Measurements from ENCODE around the gene GPR85. TPM values are rescaled to one million over a fixed set of nuclear protein-coding genes. Genes with fewer than 3 reads are reported as not detected.

GPR85 gene
- total and polyA plus RNA-seq, 4 donors, result 0.13 to 1.7 (median 0.42) TPM

- TF ChIP-seq RAD21 (IDR thresholded peaks at IDR 0.05) (no peak), CTCF (IDR thresholded peaks at IDR 0.05; ENCODE audit: low read depth, low read length, missing input control) (no peak)
- Histone ChIP-seq H3K9ac (ENCODE audit: low read depth in 1 of 2, low read length in 2 of 2) (no peak overlapping the region), H3K27me3 (ENCODE audit: control insufficient read depth in 4 of 4, insufficient read depth in 4 of 4, low read length in 3 of 4) (no peaks in the 10 kb centered on the region), H3K4me3 (ENCODE audit: low read depth in 1 of 3, low read length in 3 of 3) (no peak overlapping the region), H3K27ac (ENCODE audit: low read depth in 1 of 2, low read length in 2 of 2) (no peak overlapping the region), H3K4me1 (ENCODE audit: control insufficient read depth in 4 of 4, insufficient read depth in 4 of 4, low read length in 3 of 4) (no peaks in the 10 kb centered on the region), H3K36me3 (ENCODE audit: control insufficient read depth in 4 of 4, insufficient read depth in 3 of 4, low read depth in 1 of 4, low read length in 3 of 4) (no peaks in the 10 kb centered on the region), H3K9me3 (ENCODE audit: control insufficient read depth in 4 of 4, low read length in 3 of 4) (no peaks in the 10 kb centered on the region)
- WGBS, result 83% methylated on average over 3 of the region's 3 CpGs
- DNase-seq (ENCODE audit: low spot score), result no peak
These were observed 9.9 kb downstream of the GPR85 start for GRCh38 chr7:113076703-113077102.

- H3K27me3 ChIP-seq (ENCODE audit: control insufficient read depth in 4 of 4, insufficient read depth in 4 of 4, low read length in 3 of 4), result peaks cover 0 to 2% (median 0%) of the 10 kb centered on the region in 4 donors
- H3K36me3 ChIP-seq (ENCODE audit: control insufficient read depth in 4 of 4, insufficient read depth in 3 of 4, low read depth in 1 of 4, low read length in 3 of 4), result no peaks in the 10 kb centered on the region
- H3K4me3 ChIP-seq (ENCODE audit: low read depth in 1 of 3, low read length in 3 of 3), result no peak overlapping the region
- H3K4me1 ChIP-seq (ENCODE audit: control insufficient read depth in 4 of 4, insufficient read depth in 4 of 4, low read length in 3 of 4), result no peaks in the 10 kb centered on the region
- 12% methylated on average over 1 of the region's 1 CpG for WGBS
- H3K27ac ChIP-seq (ENCODE audit: low read depth in 1 of 2, low read length in 2 of 2), result no peak overlapping the region
- no peak for TF ChIP-seq FOXA1 (IDR thresholded peaks at IDR 0.05)
- TF ChIP-seq YY1 (IDR thresholded peaks at IDR 0.05), result no peak
- no peak for TF ChIP-seq JUND (IDR thresholded peaks at IDR 0.05)
- TF ChIP-seq CTCF (IDR thresholded peaks at IDR 0.05; ENCODE audit: low read depth, low read length, missing input control), result no peak
- no peak for TF ChIP-seq MAX (IDR thresholded peaks at IDR 0.05)
- no peak for TF ChIP-seq REST (IDR thresholded peaks at IDR 0.05)
- H3K9me3 ChIP-seq (ENCODE audit: control insufficient read depth in 4 of 4, low read length in 3 of 4), result no peaks in the 10 kb centered on the region
- no peak for DNase-seq (ENCODE audit: low spot score)
- no peak overlapping the region for H3K9ac ChIP-seq (ENCODE audit: low read depth in 1 of 2, low read length in 2 of 2)
These were observed 15.2 kb downstream of the GPR85 start for GRCh38 chr7:113071465-113071864.

- DNase-seq (ENCODE audit: low spot score), result no peak
- no peak overlapping the region for H3K27ac ChIP-seq (ENCODE audit: low read depth in 1 of 2, low read length in 2 of 2)
- H3K9ac ChIP-seq (ENCODE audit: low read depth in 1 of 2, low read length in 2 of 2), result no peak overlapping the region
- H3K9me3 ChIP-seq (ENCODE audit: control insufficient read depth in 4 of 4, low read length in 3 of 4), result no peaks in the 10 kb centered on the region
- H3K27me3 ChIP-seq (ENCODE audit: control insufficient read depth in 4 of 4, insufficient read depth in 4 of 4, low read length in 3 of 4), result peaks cover 0 to 3% (median 1%) of the 10 kb centered on the region in 4 donors
- 65% methylated on average over 2 of the region's 2 CpGs for WGBS
- H3K4me3 ChIP-seq (ENCODE audit: low read depth in 1 of 3, low read length in 3 of 3), result no peak overlapping the region
- H3K36me3 ChIP-seq (ENCODE audit: control insufficient read depth in 4 of 4, insufficient read depth in 3 of 4, low read depth in 1 of 4, low read length in 3 of 4), result no peaks in the 10 kb centered on the region
- no peaks in the 10 kb centered on the region for H3K4me1 ChIP-seq (ENCODE audit: control insufficient read depth in 4 of 4, insufficient read depth in 4 of 4, low read length in 3 of 4)
- TF ChIP-seq HNF4G (IDR thresholded peaks at IDR 0.05) (no peak), FOXA1 (IDR thresholded peaks at IDR 0.05) (no peak), SP1 (IDR thresholded peaks at IDR 0.05) (no peak), RAD21 (IDR thresholded peaks at IDR 0.05) (no peak), JUND (IDR thresholded peaks at IDR 0.05) (no peak), GABPA (IDR thresholded peaks at IDR 0.05 in 1 of 2, conservative IDR thresholded peaks at IDR 0.05 in 1 of 2) (no peak), CTCF (IDR thresholded peaks at IDR 0.05; ENCODE audit: low read depth, low read length, missing input control) (no peak), EGR1 (IDR thresholded peaks at IDR 0.05; ENCODE audit: low read depth in 2 of 2) (no peak), FOXA2 (IDR thresholded peaks at IDR 0.05) (no peak), YY1 (IDR thresholded peaks at IDR 0.05) (no peak), RXRA (IDR thresholded peaks at IDR 0.05) (no peak), ATF3 (IDR thresholded peaks at IDR 0.05) (no peak), HNF4A (conservative IDR thresholded peaks at IDR 0.05) (no peak)
These were observed 24.1 kb downstream of the GPR85 start for GRCh38 chr7:113062499-113062898.
